H1 (cell line): Measurements from ENCODE around the gene SLC44A5. TPM values are rescaled to one million over a fixed set of nuclear protein-coding genes. Genes with fewer than 3 reads are reported as not detected.
"Not testable (repeated sequence)": the region's sequence is repeated elsewhere in the genome, so short reads cannot be mapped to it uniquely, and the experiment has no call there.

Experiments
- CTCF ChIA-PET: fragments of 300-600 bp; sonication (Branson Sonifier 250); formaldehyde crosslinking; loops from one replicate; lab custom pipeline; 2021; ENCODE audit not compliant: partially characterized antibody; lab: Charles Lee
- POLR2A ChIA-PET: fragments of 300-600 bp; sonication (Branson Sonifier 250); formaldehyde crosslinking; loops from one replicate; lab custom pipeline; 2021; ENCODE audit warnings: inconsistent platforms; ENCODE audit not compliant: partially characterized antibody; lab: Charles Lee
- DNase-seq, 2 experiments: peaks; one replicate each; pipeline versions ENCODE4 v3.0.0 to v3.0.0-alpha.2; 2010 to 2022; ENCODE audit warnings: low spot score in 2 of 2, low read depth in 1 of 2, mixed read lengths in 1 of 2
- FAIRE-seq: peaks from 2 replicates; lab custom pipeline; 2011; peaks lifted over from hg19 to GRCh38; lab: Jason Lieb, UNC
- H2AFZ ChIP-seq: 2 replicates; pipeline ENCODE4 v1.8.1; 2012; ENCODE audit warnings: low read length, inconsistent platforms
- H2AK5ac ChIP-seq: 2 replicates; pipeline ENCODE4 v1.6.1; 2013; ENCODE audit warnings: low read depth, low read length
- H2BK120ac ChIP-seq: replicated peaks from 2 replicates; pipeline ENCODE3; 2013; ENCODE audit warnings: low read depth, low read length, inconsistent platforms
- H2BK12ac ChIP-seq: 2 replicates; pipeline ENCODE4 v1.6.1; 2013; ENCODE audit warnings: low read depth, low read length
- H2BK15ac ChIP-seq: 2 replicates; pipeline ENCODE4 v1.6.1; 2013; ENCODE audit warnings: low read length
- H2BK20ac ChIP-seq: 2 replicates; pipeline ENCODE4 v1.6.1; 2013; ENCODE audit warnings: low read length
- H2BK5ac ChIP-seq: 2 replicates; pipeline ENCODE4 v1.6.1; 2013; ENCODE audit warnings: low read depth, low read length
- H3K14ac ChIP-seq: 2 replicates; pipeline ENCODE4 v1.6.1; 2013; ENCODE audit warnings: inconsistent platforms; ENCODE audit not compliant: insufficient read length
- H3K18ac ChIP-seq: 2 replicates; pipeline ENCODE4 v1.6.1; 2013; ENCODE audit warnings: low read length; ENCODE audit errors: extremely low read depth
- H3K23ac ChIP-seq: 2 replicates; pipeline ENCODE4 v1.6.1; 2013; ENCODE audit warnings: inconsistent platforms; ENCODE audit not compliant: insufficient read length
- H3K23me2 ChIP-seq: 2 replicates; pipeline ENCODE4 v1.6.1; 2013; ENCODE audit warnings: low read depth, low read length
- H3K27ac ChIP-seq: 2 replicates; pipeline ENCODE4 v1.6.1; 2011; ENCODE audit warnings: low read depth, low read length, inconsistent platforms
- H3K27me3 ChIP-seq, 4 experiments: replicated peaks in 1 of 4; 1 replicate in 1 of 4; 2 replicates in 3 of 4; pipeline versions ENCODE4 v1.6.1 to v1.8.1; 2011 to 2013; ENCODE audit warnings: low read length in 3 of 4, mild to moderate bottlenecking in 3 of 4, inconsistent platforms in 2 of 4, mixed read lengths in 2 of 4, moderate library complexity in 1 of 4; ENCODE audit not compliant: control insufficient read depth in 3 of 4, insufficient read depth in 3 of 4; ENCODE audit errors: extremely low read depth in 1 of 4
- H3K36me3 ChIP-seq, 4 experiments: 2 replicates each; pipeline versions ENCODE4 v1.6.1 to v1.8.1; 2011 to 2013; ENCODE audit warnings: mild to moderate bottlenecking in 4 of 4, low read length in 3 of 4, moderate library complexity in 2 of 4, control low read depth in 1 of 4, inconsistent platforms in 1 of 4; ENCODE audit not compliant: insufficient read depth in 4 of 4, control insufficient read depth in 2 of 4
- H3K4ac ChIP-seq: replicated peaks from 2 replicates; pipeline ENCODE3; 2013; ENCODE audit warnings: low read length, low read depth, mixed read lengths, inconsistent platforms; ENCODE audit not compliant: insufficient read length
- H3K4me1 ChIP-seq, 4 experiments: replicated peaks in 1 of 4; 1 replicate in 1 of 4; 2 replicates in 3 of 4; pipeline versions ENCODE4 v1.6.1 to v1.8.1; 2011 to 2013; ENCODE audit warnings: low read length in 3 of 4, inconsistent platforms in 2 of 4, mixed read lengths in 1 of 4; ENCODE audit not compliant: insufficient read depth in 4 of 4, control insufficient read depth in 3 of 4
- H3K4me2 ChIP-seq, 2 experiments: 2 replicates each; pipeline versions ENCODE4 v1.6.1 to v1.8.1; 2011 to 2013; ENCODE audit warnings: low read depth in 2 of 2, low read length in 2 of 2, control low read depth in 1 of 2, inconsistent platforms in 1 of 2, mild to moderate bottlenecking in 1 of 2; ENCODE audit not compliant: insufficient read depth in 1 of 2
- H3K4me3 ChIP-seq, 4 experiments: fragments of 200-600, 300-600 bp in 1 of 4; sonication (generic), shearing (Covaris generic), sonication (Bioruptor Twin) in 1 of 4; 2 replicates each; pipeline versions ENCODE4 v1.5.1 to v1.8.1; 2011 to 2016; ENCODE audit warnings: low read length in 4 of 4, low read depth in 3 of 4, control low read depth in 2 of 4, inconsistent platforms in 2 of 4, mild to moderate bottlenecking in 2 of 4, mixed read lengths in 1 of 4, moderate library complexity in 1 of 4; ENCODE audit not compliant: insufficient read depth in 2 of 4; ENCODE audit errors: extremely low read depth in 1 of 4
- H3K56ac ChIP-seq: replicated peaks from 2 replicates; pipeline ENCODE3; 2013; ENCODE audit warnings: low read depth, mild to moderate bottlenecking, mixed read lengths, low read length, inconsistent platforms; ENCODE audit not compliant: insufficient read length
- H3K79me1 ChIP-seq: 2 replicates; pipeline ENCODE4 v1.6.1; 2013; ENCODE audit warnings: low read depth, low read length, control low read depth
- H3K79me2 ChIP-seq, 2 experiments: 2 replicates each; pipeline versions ENCODE4 v1.6.1 to v1.8.1; 2012 to 2013; ENCODE audit warnings: low read length in 2 of 2, mild to moderate bottlenecking in 2 of 2, inconsistent platforms in 1 of 2; ENCODE audit not compliant: insufficient read depth in 2 of 2, control insufficient read depth in 1 of 2
- H3K9ac ChIP-seq, 4 experiments: replicated peaks in 1 of 4; 1 replicate in 1 of 4; 2 replicates in 3 of 4; pipeline versions ENCODE4 v1.6.1 to v1.8.1; 2011 to 2013; ENCODE audit warnings: low read depth in 3 of 4, low read length in 3 of 4, control low read depth in 2 of 4, mild to moderate bottlenecking in 2 of 4, moderate library complexity in 2 of 4, inconsistent platforms in 1 of 4; ENCODE audit errors: extremely low read depth in 1 of 4
- H3K9me3 ChIP-seq, 2 experiments: 2 replicates each; pipeline versions ENCODE4 v1.6.1 to v1.8.1; 2012 to 2013; ENCODE audit warnings: mild to moderate bottlenecking in 2 of 2, moderate library complexity in 2 of 2, control low read depth in 1 of 2, inconsistent platforms in 1 of 2, low read depth in 1 of 2, low read length in 1 of 2, mixed read lengths in 1 of 2; ENCODE audit not compliant: insufficient read depth in 2 of 2
- H4K20me1 ChIP-seq, 2 experiments: replicated peaks in 1 of 2; 2 replicates each; pipeline versions ENCODE3 to v1.8.1; 2011 to 2013; ENCODE audit warnings: inconsistent platforms in 2 of 2, low read length in 2 of 2, mild to moderate bottlenecking in 1 of 2; ENCODE audit not compliant: insufficient read depth in 2 of 2, control insufficient read depth in 1 of 2
- H4K5ac ChIP-seq: 2 replicates; pipeline ENCODE4 v1.6.1; 2013; ENCODE audit warnings: low read length, low read depth, mixed read lengths, inconsistent platforms; ENCODE audit not compliant: insufficient read length
- H4K8ac ChIP-seq: 2 replicates; pipeline ENCODE4 v1.8.0; 2013; ENCODE audit warnings: mild to moderate bottlenecking, moderate library complexity, low read length, inconsistent platforms; ENCODE audit not compliant: insufficient read depth; ENCODE audit errors: extremely low read depth
- H4K91ac ChIP-seq: replicated peaks from 2 replicates; pipeline ENCODE3; 2013; ENCODE audit warnings: low read length, mixed read lengths, inconsistent platforms; ENCODE audit not compliant: insufficient read length
- WGBS, 2 experiments: shearing (Covaris generic) in 1 of 2; methylation state at CpG; one replicate each; pipeline versions ENCODE4 v1.1.6 to v1.1.7; 2013 to 2015; ENCODE audit warnings: low lambda C conversion rate in 2 of 2, mixed read lengths in 2 of 2, inconsistent platforms in 1 of 2, low coverage in 1 of 2, missing lambda C conversion rate in 1 of 2; ENCODE audit not compliant: insufficient replicate concordance in 2 of 2, insufficient coverage in 1 of 2, insufficient read length in 1 of 2; ENCODE audit errors: extremely low coverage in 1 of 2, missing lambda C conversion rate in 1 of 2; 5-methylcytosine and 5-hydroxymethylcytosine counted together
- polyA plus RNA-seq, 7 experiments: library from polyadenylated mRNA; depleted of rRNA in 3 of 7; stranded (reverse) in 5 of 7; unstranded in 2 of 7; fragments of >200 nt in 5 of 7; fragments of 200-250 nt in 2 of 7; gene quantifications; 1 replicate in 5 of 7; 2 replicates in 1 of 7; 4 replicates in 1 of 7; pipeline versions ENCODE4 v1.2.1 to v1.2.3, GENCODE V29; 2011 to 2013; ENCODE audit warnings: missing spikeins in 2 of 7, mixed read lengths in 2 of 7
- total RNA-seq: library from RNA; stranded (reverse); fragmentation: NEBNext Ultra II Directional; extraction: Animal tissue kit (Norgen Biotek cat#: 25700); gene quantifications from 2 replicates; pipeline ENCODE4 v1.2.1, GENCODE V29; 2021

SLC44A5 gene
- total and polyA plus RNA-seq, 2 of the 8 experiments (the other 6 are each of a cell fraction or from before 2014, with no cell fraction given), result 1.8 to 3.3 TPM

- H3K27me3 ChIP-seq, H3K4ac ChIP-seq, H3K14ac ChIP-seq, H3K9me3 ChIP-seq, H4K8ac ChIP-seq, H4K91ac ChIP-seq, H3K23ac ChIP-seq, H3K23me2 ChIP-seq, H3K4me2 ChIP-seq, H3K56ac ChIP-seq, H2BK5ac ChIP-seq, H3K4me3 ChIP-seq, H3K79me1 ChIP-seq, H3K79me2 ChIP-seq, H4K5ac ChIP-seq, H3K36me3 ChIP-seq, H2BK15ac ChIP-seq, DNase-seq, POLR2A ChIA-PET, FAIRE-seq, H3K4me1 ChIP-seq, H2AFZ ChIP-seq, H3K9ac ChIP-seq, H3K18ac ChIP-seq, H3K27ac ChIP-seq, H2BK20ac ChIP-seq, H2BK12ac ChIP-seq, H2BK120ac ChIP-seq, H4K20me1 ChIP-seq, H2AK5ac ChIP-seq: not testable (repeated sequence)
- whole genome bisulfite sequencing, 2 experiments, result 81% methylated on average over 6 of the region's 6 CpGs; no CpG with 5 or more reads in 1 of the 2 experiments
- CTCF ChIA-PET, result interaction anchor here (0.6 to 1.6 kb wide), 4 partner anchors 28 to 392 kb away, joined by 3 to 5 read pairs (median 3); no protein-coding TSS in a partner anchor
Observed at GRCh38 chr1:75354267-75354666, 256.6 kb downstream of the SLC44A5 start.
